Dermis blood vessel endothelial cell (primary cell): ENCODE results near the gene C1orf35. TPM values are rescaled to one million over a fixed set of nuclear protein-coding genes. Genes with fewer than 3 reads are reported as not detected.

Source experiments
- DNase-seq: peaks from one replicate; pipeline ENCODE4 v3.0.0; 2010
- total RNA-seq: library from RNA; depleted of rRNA; stranded (reverse); fragments of >200 nt; gene quantifications from 2 replicates; pipeline ENCODE4 v1.2.3, GENCODE V29; 2014

C1orf35 gene
- total RNA-seq, 1 donor from 2014 or later: 18.5 TPM

DNA sequence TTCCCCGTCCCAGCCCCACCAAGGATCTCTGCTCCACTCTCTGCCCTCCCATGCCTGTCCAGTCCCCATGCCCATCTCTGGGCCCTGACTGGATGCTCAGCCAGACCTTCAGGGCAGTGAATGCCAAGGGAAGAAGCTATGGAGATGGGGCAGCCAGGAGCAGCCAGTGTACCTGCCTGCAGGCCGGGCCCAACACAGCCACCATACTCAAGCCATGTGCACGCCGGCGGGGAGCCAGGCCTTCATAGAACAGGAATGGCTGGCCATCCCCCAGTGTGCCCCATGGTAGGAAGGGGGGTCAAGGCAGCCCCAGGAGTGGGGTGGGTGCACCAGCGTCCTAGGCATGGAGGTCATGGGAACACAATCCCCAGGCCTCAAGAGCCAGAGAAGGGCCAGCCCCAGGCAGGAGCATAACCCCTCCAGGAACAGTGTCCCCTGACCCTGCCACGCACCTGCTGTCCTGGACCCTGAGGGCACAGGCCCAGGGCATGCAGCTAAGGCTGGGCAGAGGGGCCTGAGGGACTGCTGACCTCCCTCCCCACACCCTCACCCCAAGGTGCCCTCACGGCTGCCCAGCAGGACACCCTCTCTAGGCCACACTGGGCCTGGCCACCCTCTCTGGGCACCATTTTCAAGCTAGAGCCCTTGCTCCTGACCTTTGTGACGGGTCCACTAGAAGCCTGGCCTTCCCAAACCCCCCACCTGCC, 40.9 kb downstream of the C1orf35 start:
- no peak for DNase-seq

DNA sequence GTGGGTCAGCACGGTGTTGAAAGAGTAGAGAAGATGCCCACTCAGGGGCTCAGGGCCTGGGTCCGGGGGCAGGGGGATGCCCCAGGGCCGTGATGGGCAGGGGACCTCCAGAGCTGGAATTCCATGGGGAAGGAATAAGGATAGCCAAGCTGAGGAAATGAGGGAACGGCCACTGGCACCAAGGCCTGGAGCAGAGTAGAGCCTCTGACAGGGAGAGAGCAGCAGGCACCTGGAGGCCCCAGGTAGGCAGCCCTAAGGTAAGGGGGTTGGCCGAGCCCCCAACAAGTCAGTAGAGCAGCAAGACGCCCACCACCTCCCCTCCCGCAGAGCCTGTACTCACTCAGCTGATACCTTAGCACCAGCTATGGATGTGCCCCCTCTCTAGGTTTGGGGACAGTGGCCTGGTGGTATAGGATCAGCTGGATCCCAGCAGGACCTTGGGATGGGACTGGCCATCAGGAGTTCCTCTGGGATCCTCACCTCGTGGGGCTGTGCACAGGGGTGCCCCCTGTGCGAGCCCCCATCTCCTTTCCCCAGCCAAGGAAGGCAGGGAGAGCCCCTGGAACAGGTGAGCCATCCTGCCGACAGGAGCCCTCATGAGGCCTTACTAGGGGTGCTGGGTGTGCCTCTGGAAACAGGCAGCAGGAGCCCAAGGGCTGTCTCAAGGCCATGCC, 41.6 kb downstream of the C1orf35 start:
- no peak for DNase-seq

DNA sequence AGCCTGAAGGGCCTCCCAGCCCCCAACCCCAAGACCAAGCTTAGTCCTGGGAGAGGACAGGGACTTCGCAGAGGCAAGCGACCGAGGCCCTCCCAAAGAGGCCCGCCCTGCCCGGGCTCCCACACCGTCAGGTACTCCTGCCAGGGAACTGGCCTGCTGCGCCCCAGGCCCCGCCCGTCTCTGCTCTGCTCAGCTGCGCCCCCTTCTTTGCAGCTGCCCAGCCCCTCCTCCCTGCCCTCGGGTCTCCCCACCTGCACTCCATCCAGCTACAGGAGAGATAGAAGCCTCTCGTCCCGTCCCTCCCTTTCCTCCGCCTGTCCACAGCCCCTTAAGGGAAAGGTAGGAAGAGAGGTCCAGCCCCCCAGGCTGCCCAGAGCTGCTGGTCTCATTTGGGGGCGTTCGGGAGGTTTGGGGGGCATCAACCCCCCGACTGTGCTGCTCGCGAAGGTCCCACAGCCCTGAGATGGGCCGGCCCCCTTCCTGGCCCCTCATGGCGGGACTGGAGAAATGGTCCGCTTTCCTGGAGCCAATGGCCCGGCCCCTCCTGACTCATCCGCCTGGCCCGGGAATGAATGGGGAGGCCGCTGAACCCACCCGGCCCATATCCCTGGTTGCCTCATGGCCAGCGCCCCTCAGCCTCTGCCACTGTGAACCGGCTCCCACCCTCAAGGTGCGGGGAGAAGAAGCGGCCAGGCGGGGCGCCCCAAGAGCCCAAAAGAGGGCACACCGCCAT, 42.5 kb downstream of the C1orf35 start:
- DNase-seq: peak; percentile 14

DNA sequence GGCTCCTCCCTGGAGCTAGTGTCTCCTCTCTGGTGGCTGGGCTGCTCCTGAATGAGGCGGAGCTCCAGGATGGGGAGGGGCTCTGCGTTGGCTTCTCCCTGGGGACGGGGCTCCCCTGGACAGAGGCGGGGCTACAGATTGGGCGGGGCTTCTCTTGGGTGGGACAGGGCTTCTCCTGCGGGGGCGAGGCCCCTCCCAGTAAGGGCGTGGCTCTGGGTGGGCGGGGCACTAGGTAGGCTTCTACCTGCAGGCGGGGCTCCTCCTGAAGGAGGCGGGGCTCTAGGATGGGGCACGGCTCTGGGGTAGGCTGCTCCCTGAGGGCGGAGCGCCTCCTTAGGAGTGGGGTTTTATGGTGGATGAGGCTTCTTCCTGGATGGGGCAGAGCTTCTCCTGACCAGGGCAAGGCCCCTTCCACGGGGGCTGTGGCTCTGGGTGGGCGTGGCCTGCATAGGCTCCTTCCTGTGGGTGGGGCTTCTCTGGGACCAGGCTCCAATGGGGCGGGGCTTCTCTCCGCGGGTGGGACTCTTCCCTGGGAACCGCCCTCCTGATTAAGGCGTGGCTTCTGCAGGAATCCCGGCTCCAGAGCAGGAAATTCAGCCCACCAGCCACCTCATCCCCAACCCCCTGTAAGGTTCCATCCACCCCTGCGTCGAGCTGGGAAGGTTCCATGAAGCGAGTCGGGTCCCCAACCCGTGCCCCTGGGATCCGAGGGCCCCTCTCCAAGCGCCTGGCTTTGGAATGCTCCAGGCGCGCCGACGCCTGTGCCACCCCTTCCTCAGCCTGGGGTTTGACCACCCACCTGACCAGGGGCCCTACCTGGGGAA, 43.3 kb downstream of the C1orf35 start:
- DNase-seq: peak; percentile 8

DNA sequence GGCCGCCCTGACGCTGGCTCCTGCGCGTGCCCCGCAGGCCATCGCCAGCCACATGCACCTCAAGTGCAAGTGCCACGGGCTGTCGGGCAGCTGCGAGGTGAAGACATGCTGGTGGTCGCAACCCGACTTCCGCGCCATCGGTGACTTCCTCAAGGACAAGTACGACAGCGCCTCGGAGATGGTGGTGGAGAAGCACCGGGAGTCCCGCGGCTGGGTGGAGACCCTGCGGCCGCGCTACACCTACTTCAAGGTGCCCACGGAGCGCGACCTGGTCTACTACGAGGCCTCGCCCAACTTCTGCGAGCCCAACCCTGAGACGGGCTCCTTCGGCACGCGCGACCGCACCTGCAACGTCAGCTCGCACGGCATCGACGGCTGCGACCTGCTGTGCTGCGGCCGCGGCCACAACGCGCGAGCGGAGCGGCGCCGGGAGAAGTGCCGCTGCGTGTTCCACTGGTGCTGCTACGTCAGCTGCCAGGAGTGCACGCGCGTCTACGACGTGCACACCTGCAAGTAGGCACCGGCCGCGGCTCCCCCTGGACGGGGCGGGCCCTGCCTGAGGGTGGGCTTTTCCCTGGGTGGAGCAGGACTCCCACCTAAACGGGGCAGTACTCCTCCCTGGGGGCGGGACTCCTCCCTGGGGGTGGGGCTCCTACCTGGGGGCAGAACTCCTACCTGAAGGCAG, 44.0 kb downstream of the C1orf35 start:
- no peak for DNase-seq

DNA sequence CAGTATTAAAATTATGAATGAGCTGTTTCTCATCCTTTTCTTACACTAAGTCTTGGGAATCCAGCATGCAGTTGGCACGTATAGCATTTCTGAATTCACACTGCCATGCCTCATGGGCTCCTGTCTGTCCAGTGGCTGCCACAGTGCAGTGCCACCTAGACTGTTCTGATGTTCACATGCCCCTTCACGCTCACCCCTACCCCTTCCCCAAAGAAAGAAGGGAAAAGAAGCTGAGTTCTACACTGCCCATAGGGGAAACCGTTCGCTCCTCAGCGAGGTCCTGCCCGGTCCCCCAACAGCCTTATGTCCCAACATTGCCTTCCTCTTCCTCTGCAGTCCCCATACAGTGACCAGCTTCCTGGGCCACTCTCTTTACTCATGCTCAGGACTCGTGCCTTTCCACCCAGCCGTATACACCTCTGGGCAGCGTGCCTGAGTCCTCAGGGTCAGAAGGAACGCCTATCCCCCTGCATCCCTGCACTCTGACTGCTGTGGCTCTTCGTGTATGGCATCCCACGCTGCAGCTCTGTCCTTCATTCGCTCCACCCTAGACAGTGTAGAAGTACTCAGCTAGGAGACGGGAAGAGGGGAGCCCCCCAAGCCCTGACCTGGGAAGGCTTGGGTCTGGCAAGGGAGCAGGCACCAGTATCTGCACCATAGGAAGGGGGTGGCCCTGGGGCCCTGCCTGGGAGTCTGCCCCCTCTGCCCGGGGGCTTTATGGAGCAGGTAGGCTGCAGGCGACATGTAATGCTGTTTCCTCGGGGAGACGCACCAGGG, 44.8 kb downstream of the C1orf35 start:
- no peak for DNase-seq

Other genes starting within 250 kb of the C1orf35 start
- 1.8 and 2.9 TPM in 2 replicates for gene WNT9A, start 155.4 kb downstream of the C1orf35 start, total RNA-seq
- not detected in 2 replicates for gene WNT3A, start 96.3 kb downstream of the C1orf35 start, total RNA-seq
- gene ARF1, start 20.6 kb downstream of the C1orf35 start, total RNA-seq: 264 and 393 TPM in 2 replicates
- gene MRPL55, start 6.0 kb upstream of the C1orf35 start, total RNA-seq: 54.3 and 55.7 TPM in 2 replicates
- gene GUK1, start 37.0 kb upstream of the C1orf35 start, total RNA-seq: 471 and 724 TPM in 2 replicates
- gene GJC2, start 46.6 kb upstream of the C1orf35 start, total RNA-seq: 5.0 and 5.8 TPM in 2 replicates
- 9.5 and 17.4 TPM in 2 replicates for gene IBA57, start 62.5 kb upstream of the C1orf35 start, total RNA-seq
- 4.4 and 9.5 TPM in 2 replicates for gene OBSCN, start 104.7 kb upstream of the C1orf35 start, total RNA-seq